GM13976 (cell line): Measurements from ENCODE around the gene MGAT4B.

Experiments
- DNase-seq: peaks from one replicate; pipeline ENCODE4 v3.0.0; 2012; ENCODE audit warnings: low spot score
- CTCF ChIP-seq: IDR thresholded peaks from 2 replicates; pipeline ENCODE4 v1.5.1; 2012; ENCODE audit warnings: borderline replicate concordance, mild to moderate bottlenecking; ENCODE audit not compliant: insufficient read depth; ENCODE audit errors: extremely low read depth, missing control alignments, control extremely low read depth
- in situ Hi-C: fragments of 300-500 bp; cut with MboI; formaldehyde crosslinking; loops from one replicate; pipeline ENCODE4 v1.12.0; 2022; ENCODE audit warnings: low sequenced_read_pairs, mixed read lengths, inconsistent platforms; ENCODE audit not compliant: unreplicated experiment

Gene MGAT4B

DNA sequence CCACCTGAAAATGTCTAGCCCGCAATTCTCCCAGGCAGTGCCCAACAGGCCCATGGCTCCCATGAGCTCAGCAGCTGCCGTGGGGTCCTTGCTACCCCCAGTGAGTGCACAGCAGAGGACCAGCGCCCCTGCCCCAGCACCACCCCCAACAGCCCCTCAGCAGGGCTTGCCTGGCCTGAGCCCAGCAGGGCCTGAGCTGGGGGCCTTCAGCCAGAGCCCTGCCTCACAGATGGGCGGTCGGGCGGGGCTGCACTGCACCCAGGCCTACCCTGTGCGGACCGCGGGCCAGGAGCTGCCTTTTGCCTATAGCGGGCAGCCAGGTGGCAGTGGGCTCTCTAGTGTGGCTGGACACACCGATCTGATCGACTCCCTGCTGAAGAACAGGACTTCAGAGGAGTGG lies 32.2 kb downstream of the MGAT4B start:
- no peak for DNase-seq
- TF ChIP-seq CTCF = no peak
- in situ Hi-C loops = no loop called here

- TF ChIP-seq CTCF = no peak
- DNase-seq = no peak
- in situ Hi-C loops = no loop called here
These were observed 33.0 kb downstream of the MGAT4B start for GRCh38 chr5:179773686-179774040.

DNA sequence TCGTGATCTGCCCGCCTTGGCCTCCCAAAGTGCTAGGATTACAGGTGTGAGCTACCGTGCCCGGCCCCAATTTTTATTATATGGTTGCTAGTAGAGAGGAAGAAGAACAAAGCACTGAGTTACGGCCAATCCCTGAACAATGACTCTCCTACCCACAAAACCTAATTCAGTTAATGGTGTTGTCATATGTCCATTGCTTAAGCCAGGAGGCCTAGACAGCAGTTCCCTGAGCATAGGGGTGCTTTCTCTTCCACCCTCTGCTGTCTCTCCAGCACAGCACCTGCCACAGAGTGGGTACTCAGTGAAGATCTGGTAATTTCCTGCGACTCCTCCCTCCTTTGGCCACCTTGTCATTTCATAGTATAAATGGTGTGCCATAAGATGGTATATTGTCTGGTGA lies 34.3 kb downstream of the MGAT4B start:
- DNase-seq = no peak
- in situ Hi-C loops = no loop called here
- no peak for TF ChIP-seq CTCF

DNA sequence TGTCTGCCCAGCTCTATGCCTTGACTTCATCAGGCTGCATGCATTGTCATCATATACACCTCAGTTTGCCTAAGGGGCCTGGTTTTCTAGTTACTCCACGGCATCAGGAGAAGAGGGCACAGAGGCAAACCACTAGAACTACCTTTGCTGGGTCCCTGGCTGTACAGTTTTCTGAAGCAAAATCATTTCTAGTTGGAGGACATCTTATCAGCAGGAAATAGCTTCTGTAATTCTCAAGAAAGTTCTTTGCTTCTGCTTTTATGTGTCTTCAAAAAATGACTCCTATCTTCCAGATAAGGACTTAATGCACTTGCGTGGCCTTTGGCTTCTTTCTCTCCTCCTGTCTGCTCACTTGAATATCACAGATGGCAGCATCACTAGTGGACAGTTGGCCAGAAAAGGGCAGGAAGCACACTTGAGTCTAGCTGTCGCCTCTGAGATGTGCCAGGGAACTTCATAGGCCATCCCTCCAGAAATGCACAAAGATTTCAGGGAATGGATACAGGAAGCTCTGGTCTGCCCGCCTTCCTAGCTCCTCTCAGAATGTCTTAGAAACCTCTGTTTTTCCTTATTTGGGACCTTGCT lies 35.3 kb downstream of the MGAT4B start:
- in situ Hi-C loops = no loop called here
- no peak for DNase-seq
- TF ChIP-seq CTCF = no peak

DNA sequence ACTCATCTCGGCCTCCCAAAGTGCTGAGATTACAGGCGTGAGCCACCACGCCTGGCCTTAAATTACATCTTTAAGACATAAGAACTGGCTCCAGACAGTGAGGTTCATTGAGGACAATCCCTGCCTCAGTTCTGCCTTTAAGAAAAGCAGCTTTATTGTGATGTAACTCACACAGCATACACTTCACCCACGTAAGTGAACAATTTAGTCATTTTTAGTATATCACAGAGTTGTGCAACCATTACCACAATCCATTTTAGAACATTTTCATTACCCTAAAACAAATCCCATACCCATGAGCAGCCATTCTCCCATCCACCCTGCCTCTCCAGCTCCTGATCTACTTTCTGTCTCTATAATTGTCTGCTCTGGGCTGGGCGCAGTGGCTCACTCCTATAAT lies 36.9 kb downstream of the MGAT4B start:
- no peak for TF ChIP-seq CTCF
- no peak for DNase-seq
- in situ Hi-C loops = no loop called here

DNA sequence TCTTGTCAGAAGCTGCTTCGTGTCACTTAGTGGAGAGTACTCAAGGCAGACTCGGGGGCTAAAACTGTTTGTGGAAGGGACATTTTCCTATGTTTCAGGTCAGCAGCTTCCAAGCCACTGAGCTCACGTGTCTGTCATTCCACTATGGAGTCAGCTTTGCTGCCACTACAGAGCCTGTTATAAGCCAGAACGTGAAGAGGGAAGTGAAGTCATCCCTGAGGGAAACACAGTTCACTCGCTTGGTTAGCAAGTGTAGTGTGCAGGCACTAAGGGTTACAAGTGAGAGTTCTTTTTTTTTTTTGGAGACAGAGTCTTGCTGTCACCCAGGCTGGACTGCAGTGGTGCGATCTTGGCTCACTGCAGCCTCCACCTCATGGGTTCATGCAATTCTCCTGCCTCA lies 37.4 kb downstream of the MGAT4B start:
- in situ Hi-C loops = no loop called here
- DNase-seq = no peak
- no peak for TF ChIP-seq CTCF
